GM21723 (cell line): ENCODE measurements around the gene RAB34.

Experiments
- ATAC-seq: cut with Tn5 transposase; IDR thresholded peaks from one replicate; pipeline ENCODE4 v1.9.1; 2021; ENCODE audit warnings: mild to moderate bottlenecking, moderate library complexity; ENCODE audit not compliant: unreplicated experiment

Gene RAB34

DNA sequence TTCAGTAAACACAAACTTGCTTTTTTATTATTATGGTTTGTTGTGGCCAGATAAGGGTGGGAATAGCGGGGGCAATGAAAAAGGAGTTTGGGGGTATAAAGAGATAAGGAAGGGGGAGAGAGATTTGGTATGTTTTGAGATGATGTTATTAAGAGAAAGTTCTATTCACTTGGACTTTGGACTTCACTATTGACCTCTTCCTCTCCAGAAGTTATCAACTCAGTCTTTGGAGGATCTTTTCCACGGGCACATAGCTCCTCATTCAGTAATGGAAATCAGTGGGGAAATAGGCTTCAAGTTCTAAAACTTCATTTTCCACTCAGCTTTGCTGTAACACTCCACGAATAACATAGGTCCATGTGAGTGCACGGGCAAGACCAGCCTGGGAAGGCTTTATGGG, 29.2 kb downstream of the RAB34 start:
- ATAC-seq = no peak

DNA sequence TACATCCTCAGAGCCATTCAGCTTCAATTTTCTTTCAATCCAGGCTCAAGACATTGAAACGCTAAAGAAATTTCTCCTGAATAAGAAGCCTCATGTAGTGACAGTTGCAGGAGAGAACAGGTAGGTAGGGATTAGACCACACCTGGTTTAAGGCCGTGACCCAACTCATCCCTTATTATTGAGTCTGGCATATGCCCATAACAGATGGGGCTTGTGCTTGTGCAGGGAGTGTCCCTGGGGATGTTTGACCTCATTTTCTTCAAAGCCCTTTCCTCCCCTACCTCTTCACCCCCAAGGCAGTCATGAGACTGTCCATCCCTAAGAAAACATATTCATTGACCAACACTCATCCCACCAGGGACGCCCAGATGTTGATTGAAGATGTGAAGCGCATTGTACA, 31.4 kb downstream of the RAB34 start:
- ATAC-seq = no peak

DNA sequence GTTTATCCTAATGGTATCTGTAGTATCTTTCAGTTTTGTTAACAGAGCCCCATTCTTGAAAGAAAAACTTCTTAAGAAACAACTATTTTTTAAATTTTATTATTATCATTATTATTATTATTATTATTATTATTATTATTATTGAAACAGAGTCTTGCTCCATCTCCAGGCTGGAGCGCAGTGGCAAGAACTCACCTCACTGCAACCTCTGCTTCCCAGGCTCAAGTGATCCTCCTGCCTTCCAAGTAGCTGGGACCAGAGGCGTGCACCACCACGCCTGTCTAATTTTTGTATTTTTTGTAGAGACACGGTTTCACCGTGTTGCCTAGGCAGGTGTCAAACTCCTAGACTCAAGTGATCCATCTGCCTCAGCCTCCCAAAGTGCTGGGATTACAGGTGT, 32.3 kb downstream of the RAB34 start:
- ATAC-seq = no peak

DNA sequence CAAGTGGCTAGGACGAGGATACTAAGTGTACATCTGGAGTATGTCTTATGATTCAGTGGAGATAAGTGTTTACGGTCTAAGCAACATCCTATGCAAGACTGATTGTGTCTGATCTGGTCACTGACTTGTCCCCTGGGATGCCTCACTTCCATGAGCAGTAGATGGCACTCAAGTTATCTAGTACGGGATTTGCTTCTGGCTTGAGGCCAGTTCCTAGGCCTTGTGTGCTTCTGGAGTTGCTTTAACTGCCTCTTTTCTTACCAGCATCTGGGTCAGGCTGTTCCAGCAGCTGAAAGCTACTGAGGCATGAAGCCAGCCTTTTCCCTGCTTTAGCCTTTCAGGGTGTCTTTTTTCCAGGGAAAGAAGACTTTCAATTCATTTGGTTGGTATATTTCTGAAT, 32.7 kb downstream of the RAB34 start:
- ATAC-seq = no peak

DNA sequence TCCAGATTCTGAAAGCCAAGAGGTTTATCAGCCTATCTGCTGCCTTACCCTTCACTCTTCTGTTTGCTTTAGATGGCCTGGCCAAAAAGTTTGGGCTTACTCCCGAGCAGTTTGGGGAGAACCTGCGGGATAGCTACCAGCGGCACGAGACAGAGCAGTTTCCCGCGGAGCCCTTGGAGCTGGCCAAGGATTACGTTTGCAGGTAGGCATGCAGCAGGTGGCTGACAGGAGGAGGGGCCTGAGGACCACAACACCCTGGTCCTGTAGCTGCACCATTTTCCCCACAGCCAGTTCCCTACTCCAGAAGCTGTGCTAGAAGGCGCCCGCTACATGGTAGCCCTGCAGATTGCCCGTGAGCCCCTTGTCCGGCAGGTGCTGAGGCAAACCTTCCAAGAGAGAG, 35.0 kb downstream of the RAB34 start:
- ATAC-seq = no peak

DNA sequence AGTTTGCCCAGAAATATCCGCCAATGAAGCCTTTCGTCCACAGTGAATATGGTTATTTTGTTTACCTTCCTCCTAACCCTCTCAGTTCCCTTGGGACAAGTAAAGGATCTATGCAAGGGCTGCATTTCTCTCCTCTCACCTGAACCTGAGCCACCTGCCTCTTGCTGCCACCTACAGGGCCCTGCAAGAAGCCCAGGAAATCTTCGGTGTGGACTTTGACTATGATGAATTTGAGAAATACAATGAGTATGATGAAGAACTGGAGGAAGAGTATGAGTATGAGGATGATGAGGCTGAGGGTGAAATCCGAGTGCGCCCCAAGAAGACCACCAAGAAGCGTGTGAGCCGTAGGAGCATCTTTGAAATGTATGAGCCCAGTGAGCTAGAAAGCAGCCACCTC, 41.7 kb downstream of the RAB34 start:
- no peak for ATAC-seq

DNA sequence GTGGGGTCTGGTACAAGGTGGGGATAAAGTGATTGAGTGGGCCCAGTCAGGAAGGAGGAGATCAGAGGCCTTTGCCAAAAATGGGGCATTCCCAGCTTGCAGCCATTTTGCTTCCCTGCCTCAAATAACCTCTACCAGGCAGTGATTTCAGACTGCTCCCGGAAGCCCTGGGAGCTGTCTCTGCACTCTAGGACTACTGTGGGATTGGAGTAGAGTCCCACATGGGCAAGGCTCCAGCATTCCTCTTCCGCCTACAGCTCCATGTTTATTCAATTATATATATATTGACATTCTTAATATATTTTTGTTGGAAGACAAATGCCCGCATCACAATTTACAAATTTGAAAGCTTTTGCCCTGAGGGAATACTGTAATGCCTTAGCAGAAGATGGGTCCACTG, 42.2 kb downstream of the RAB34 start:
- no peak for ATAC-seq

DNA sequence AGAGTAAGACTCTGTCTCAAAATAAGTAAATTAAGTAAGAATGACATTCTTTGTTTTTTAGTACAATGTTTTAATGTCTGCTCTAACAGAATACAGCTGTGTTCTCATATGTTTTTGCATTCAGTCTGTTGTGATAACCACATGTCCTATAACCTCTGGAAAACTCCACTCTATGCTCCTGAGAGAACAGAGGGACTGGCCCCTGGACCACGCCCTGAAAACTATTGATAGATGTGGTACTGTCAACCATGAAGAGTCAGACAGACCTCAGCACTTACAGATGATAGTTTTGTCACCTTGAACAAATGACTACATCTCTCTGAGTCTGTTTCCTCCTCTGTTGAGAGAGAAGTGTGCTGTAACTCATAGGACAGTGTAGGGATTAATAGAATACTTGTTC, 47.8 kb downstream of the RAB34 start:
- ATAC-seq = no peak

DNA sequence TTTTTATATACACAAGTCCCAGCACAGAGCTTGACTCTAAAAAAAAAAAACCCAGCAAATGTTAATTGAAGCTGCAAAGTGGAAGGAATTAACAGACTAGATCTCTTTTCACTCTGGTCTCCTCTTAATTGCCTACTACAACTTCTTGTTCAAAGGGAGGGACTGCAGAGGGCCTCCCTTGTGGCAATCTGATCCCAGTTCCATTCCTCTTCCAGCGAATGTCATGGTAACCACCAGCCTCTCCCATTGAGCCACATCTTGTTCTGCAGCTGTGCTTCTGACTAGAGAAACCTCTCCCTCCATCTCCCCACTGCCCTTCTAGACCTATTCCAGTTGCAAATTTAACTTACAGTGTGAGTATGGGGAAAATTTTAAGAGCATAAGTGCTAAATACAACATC, 49.8 kb downstream of the RAB34 start:
- ATAC-seq = no peak

DNA sequence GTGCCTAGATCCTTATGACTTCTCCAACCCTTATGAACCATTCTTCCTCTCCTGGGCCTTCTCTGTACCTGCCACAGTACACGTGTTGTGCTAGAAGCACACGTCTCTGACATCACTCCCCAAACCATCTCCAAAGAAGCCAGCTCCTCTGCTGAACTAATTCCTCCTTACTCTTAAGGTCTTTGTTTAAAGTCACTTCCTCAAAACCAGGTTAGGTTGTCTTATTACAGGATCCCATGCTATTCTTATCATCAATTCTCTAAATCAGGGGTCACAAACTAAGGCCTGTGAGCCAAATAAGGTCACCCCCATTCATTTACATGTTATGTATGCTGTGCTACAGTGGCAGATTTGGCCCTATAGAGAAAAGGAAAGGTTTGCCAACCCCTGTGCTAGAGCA, 51.7 kb downstream of the RAB34 start:
- no peak for ATAC-seq
